ENCODE data around the gene TST.
A peak's percentile ranks its signal among the peaks of the same experiment; 100 is the strongest.

TST gene

GRCh38 chr22:37014835-37015586 is 4.2 kb downstream of the TST start:
- no peak for DNase-seq
- H3K4ac ChIP-seq (ENCODE audit: low read depth, low read length), result no peak overlapping the region
- H3K4me3 ChIP-seq (ENCODE audit: low read depth, low read length), result no peak overlapping the region
- H3K36me3 ChIP-seq (ENCODE audit: control insufficient read depth in 1 of 2, insufficient read depth in 2 of 2, low read length in 2 of 2), result peaks cover 10 to 14% of the 10 kb centered on the region in 2 experiments
- H3K27me3 ChIP-seq (ENCODE audit: insufficient read depth, low read length), result no peaks in the 10 kb centered on the region
- peaks cover 7% of the 10 kb centered on the region for H3K79me1 ChIP-seq (ENCODE audit: low read length)
- H4K8ac ChIP-seq (ENCODE audit: low read depth, low read length), result no peak overlapping the region
- H3K27ac ChIP-seq (ENCODE audit: low read depth, low read length), result no peak overlapping the region
- H2BK5ac ChIP-seq (ENCODE audit: low read depth, low read length, poor library complexity), result no peak overlapping the region
- peaks cover 6% of the 10 kb centered on the region for H3K79me2 ChIP-seq (ENCODE audit: control insufficient read depth, insufficient read depth, low read length, poor library complexity)
- no peak overlapping the region for H2BK120ac ChIP-seq (ENCODE audit: insufficient read depth, low read length, poor library complexity)
- peaks cover 8 to 15% of the 10 kb centered on the region in 2 experiments for H3K4me1 ChIP-seq (ENCODE audit: control insufficient read depth in 1 of 2, insufficient read depth in 2 of 2, low read length in 2 of 2)
- no peak overlapping the region for H3K23ac ChIP-seq (ENCODE audit: low read length)
- H3K9ac ChIP-seq (ENCODE audit: low read length), result no peak overlapping the region
- H3K4me2 ChIP-seq (ENCODE audit: low read length), result no peak overlapping the region
- H2AK5ac ChIP-seq (ENCODE audit: low read length), result no peak overlapping the region
- no peak overlapping the region for H3K18ac ChIP-seq (ENCODE audit: low read length)
- peaks cover 4% of the 10 kb centered on the region for H3K9me3 ChIP-seq (ENCODE audit: insufficient read depth, low read depth, low read length)
- WGBS (ENCODE audit: extremely low coverage, insufficient coverage, insufficient read length), result no CpG with 5 or more reads among the region's 12 CpGs
- H2AFZ ChIP-seq (ENCODE audit: insufficient read depth, low read length, poor library complexity), result no peak overlapping the region
- H4K91ac ChIP-seq (ENCODE audit: low read depth, low read length), result no peak overlapping the region
- H4K12ac ChIP-seq (ENCODE audit: low read depth, low read length), result no peak overlapping the region
- H2BK12ac ChIP-seq (ENCODE audit: low read length), result no peak overlapping the region
- no peak overlapping the region for H3K14ac ChIP-seq (ENCODE audit: low read length)

GRCh38 chr22:37014415-37014806 is 4.8 kb downstream of the TST start:
- Histone ChIP-seq H3K4ac (ENCODE audit: low read depth, low read length) (no peak overlapping the region), H3K9ac (ENCODE audit: low read length) (no peak overlapping the region), H3K14ac (ENCODE audit: low read length) (no peak overlapping the region), H4K91ac (ENCODE audit: low read depth, low read length) (no peak overlapping the region), H2BK12ac (ENCODE audit: low read length) (no peak overlapping the region), H3K36me3 (ENCODE audit: control insufficient read depth in 1 of 2, insufficient read depth in 2 of 2, low read length in 2 of 2) (peaks cover 10 to 14% of the 10 kb centered on the region in 2 experiments), H3K9me3 (ENCODE audit: insufficient read depth, low read depth, low read length) (peaks cover 4% of the 10 kb centered on the region), H2BK5ac (ENCODE audit: low read depth, low read length, poor library complexity) (no peak overlapping the region), H3K27ac (ENCODE audit: low read depth, low read length) (no peak overlapping the region), H3K23ac (ENCODE audit: low read length) (no peak overlapping the region), H3K79me2 (ENCODE audit: control insufficient read depth, insufficient read depth, low read length, poor library complexity) (peaks cover 3% of the 10 kb centered on the region), H3K27me3 (ENCODE audit: insufficient read depth, low read length) (no peaks in the 10 kb centered on the region), H2AK5ac (ENCODE audit: low read length) (no peak overlapping the region), H3K79me1 (ENCODE audit: low read length) (peaks cover 4% of the 10 kb centered on the region), H2AFZ (ENCODE audit: insufficient read depth, low read length, poor library complexity) (no peak overlapping the region), H4K12ac (ENCODE audit: low read depth, low read length) (no peak overlapping the region), H4K8ac (ENCODE audit: low read depth, low read length) (no peak overlapping the region), H3K4me1 (ENCODE audit: control insufficient read depth in 1 of 2, insufficient read depth in 2 of 2, low read length in 2 of 2) (peaks cover 8 to 15% of the 10 kb centered on the region in 2 experiments), H2BK120ac (ENCODE audit: insufficient read depth, low read length, poor library complexity) (no peak overlapping the region), H3K4me3 (ENCODE audit: low read depth, low read length) (no peak overlapping the region), H3K4me2 (ENCODE audit: low read length) (no peak overlapping the region), H3K18ac (ENCODE audit: low read length) (no peak overlapping the region)
- DNase-seq, result no peak
- WGBS (ENCODE audit: extremely low coverage, insufficient coverage, insufficient read length), result no CpG with 5 or more reads among the region's 4 CpGs

GRCh38 chr22:37012956-37013355 is 6.3 kb downstream of the TST start:
- no peak overlapping the region for H3K4me3 ChIP-seq (ENCODE audit: low read depth, low read length)
- H3K9ac ChIP-seq (ENCODE audit: low read length), result no peak overlapping the region
- no peaks in the 10 kb centered on the region for H3K27me3 ChIP-seq (ENCODE audit: insufficient read depth, low read length)
- DNase-seq, result no peak
- no peak overlapping the region for H3K4me2 ChIP-seq (ENCODE audit: low read length)
- H4K91ac ChIP-seq (ENCODE audit: low read depth, low read length), result no peak overlapping the region
- no peak overlapping the region for H2BK5ac ChIP-seq (ENCODE audit: low read depth, low read length, poor library complexity)
- no peak overlapping the region for H3K27ac ChIP-seq (ENCODE audit: low read depth, low read length)
- no peaks in the 10 kb centered on the region for H3K79me2 ChIP-seq (ENCODE audit: control insufficient read depth, insufficient read depth, low read length, poor library complexity)
- no peak overlapping the region for H2BK120ac ChIP-seq (ENCODE audit: insufficient read depth, low read length, poor library complexity)
- peaks cover 4% of the 10 kb centered on the region for H3K9me3 ChIP-seq (ENCODE audit: insufficient read depth, low read depth, low read length)
- H2AK5ac ChIP-seq (ENCODE audit: low read length), result no peak overlapping the region
- H2AFZ ChIP-seq (ENCODE audit: insufficient read depth, low read length, poor library complexity), result no peak overlapping the region
- WGBS (ENCODE audit: extremely low coverage, insufficient coverage, insufficient read length), result no CpG with 5 or more reads among the region's 10 CpGs
- H3K14ac ChIP-seq (ENCODE audit: low read length), result no peak overlapping the region
- no peak overlapping the region for H3K18ac ChIP-seq (ENCODE audit: low read length)
- no peak overlapping the region for H2BK12ac ChIP-seq (ENCODE audit: low read length)
- H4K8ac ChIP-seq (ENCODE audit: low read depth, low read length), result no peak overlapping the region
- H3K79me1 ChIP-seq (ENCODE audit: low read length), result no peaks in the 10 kb centered on the region
- no peak overlapping the region for H3K23ac ChIP-seq (ENCODE audit: low read length)
- peaks cover 6 to 11% of the 10 kb centered on the region in 2 experiments for H3K36me3 ChIP-seq (ENCODE audit: control insufficient read depth in 1 of 2, insufficient read depth in 2 of 2, low read length in 2 of 2)
- no peak overlapping the region for H4K12ac ChIP-seq (ENCODE audit: low read depth, low read length)
- no peak overlapping the region for H3K4ac ChIP-seq (ENCODE audit: low read depth, low read length)
- H3K4me1 ChIP-seq (ENCODE audit: control insufficient read depth in 1 of 2, insufficient read depth in 2 of 2, low read length in 2 of 2), result peaks cover under 1 to 7% of the 10 kb centered on the region in 2 experiments

- Histone ChIP-seq H3K27me3 (ENCODE audit: insufficient read depth, low read length) (no peaks in the 10 kb centered on the region), H3K9me3 (ENCODE audit: insufficient read depth, low read depth, low read length) (peaks cover 4% of the 10 kb centered on the region), H4K8ac (ENCODE audit: low read depth, low read length) (no peak overlapping the region), H2BK120ac (ENCODE audit: insufficient read depth, low read length, poor library complexity) (no peak overlapping the region), H3K18ac (ENCODE audit: low read length) (no peak overlapping the region), H3K4ac (ENCODE audit: low read depth, low read length) (no peak overlapping the region), H3K79me2 (ENCODE audit: control insufficient read depth, insufficient read depth, low read length, poor library complexity) (no peaks in the 10 kb centered on the region), H2BK5ac (ENCODE audit: low read depth, low read length, poor library complexity) (no peak overlapping the region), H3K4me3 (ENCODE audit: low read depth, low read length) (peak overlapping the region; percentile 25), H3K23ac (ENCODE audit: low read length) (no peak overlapping the region), H4K12ac (ENCODE audit: low read depth, low read length) (no peak overlapping the region), H3K4me2 (ENCODE audit: low read length) (no peak overlapping the region), H2AK5ac (ENCODE audit: low read length) (no peak overlapping the region), H2BK12ac (ENCODE audit: low read length) (no peak overlapping the region), H3K4me1 (ENCODE audit: control insufficient read depth in 1 of 2, insufficient read depth in 2 of 2, low read length in 2 of 2) (peaks cover 0 to 6% of the 10 kb centered on the region in 2 experiments), H3K36me3 (ENCODE audit: control insufficient read depth in 1 of 2, insufficient read depth in 2 of 2, low read length in 2 of 2) (peaks cover under 1 to 6% of the 10 kb centered on the region in 2 experiments), H3K14ac (ENCODE audit: low read length) (no peak overlapping the region), H2AFZ (ENCODE audit: insufficient read depth, low read length, poor library complexity) (no peak overlapping the region), H3K27ac (ENCODE audit: low read depth, low read length) (no peak overlapping the region), H3K9ac (ENCODE audit: low read length) (no peak overlapping the region), H4K91ac (ENCODE audit: low read depth, low read length) (no peak overlapping the region), H3K79me1 (ENCODE audit: low read length) (no peaks in the 10 kb centered on the region)
- DNase-seq, result no peak
- no CpG with 5 or more reads among the region's 9 CpGs for WGBS (ENCODE audit: extremely low coverage, insufficient coverage, insufficient read length)
Measured at GRCh38 chr22:37012262-37012904, 6.9 kb downstream of the TST start.

Measured in trophoblast cell (in vitro differentiated cells and primary cell).